HG03354 (cell line): Measurements from ENCODE around the gene ZNF189.

ENCODE experiments used
- ATAC-seq: cut with Tn5 transposase; IDR thresholded peaks from one replicate; pipeline ENCODE4 v1.9.1; 2021; ENCODE audit warnings: mild to moderate bottlenecking; ENCODE audit not compliant: unreplicated experiment, poor library complexity, severe bottlenecking

Gene ZNF189

GRCh38 chr9:101398068-101398929 is at the start of gene ZNF189, which contains the start of gene MRPL50:
TSS of gene ZNF189 (plus strand) at chr9:101398851. CDS start at chr9:101399157, 306 bp downstream.
TSS of gene MRPL50 (minus strand) at chr9:101398618. CDS start at chr9:101398592, 26 bp downstream.
- peak; percentile 98 for ATAC-seq

GRCh38 chr9:101350285-101350684 is 48.4 kb upstream of the ZNF189 start:
- no peak for ATAC-seq

GRCh38 chr9:101352892-101353463 is 45.7 kb upstream of the ZNF189 start:
- no peak for ATAC-seq

GRCh38 chr9:101353683-101354082 is 45.0 kb upstream of the ZNF189 start:
- ATAC-seq = no peak

- no peak for ATAC-seq
Measured at GRCh38 chr9:101354143-101354764, 44.4 kb upstream of the ZNF189 start.

- no peak for ATAC-seq
Measured at GRCh38 chr9:101354765-101355708, 43.6 kb upstream of the ZNF189 start.

GRCh38 chr9:101356619-101357018 is 42.0 kb upstream of the ZNF189 start:
- no peak for ATAC-seq

- ATAC-seq = no peak
Measured at GRCh38 chr9:101359679-101360078, 39.0 kb upstream of the ZNF189 start.

- no peak for ATAC-seq
Measured at GRCh38 chr9:101360647-101361046, 38.0 kb upstream of the ZNF189 start.

GRCh38 chr9:101362450-101362849 is 36.2 kb upstream of the ZNF189 start:
- no peak for ATAC-seq

GRCh38 chr9:101365181-101365580 is 33.5 kb upstream of the ZNF189 start:
- no peak for ATAC-seq

GRCh38 chr9:101366038-101366756 is 32.5 kb upstream of the ZNF189 start:
- ATAC-seq = no peak

- no peak for ATAC-seq
Measured at GRCh38 chr9:101367323-101367722, 31.3 kb upstream of the ZNF189 start.

- no peak for ATAC-seq
Measured at GRCh38 chr9:101369286-101369685, 29.4 kb upstream of the ZNF189 start.

GRCh38 chr9:101369884-101370531 is 28.6 kb upstream of the ZNF189 start:
- ATAC-seq = no peak

- ATAC-seq = no peak
Measured at GRCh38 chr9:101371813-101372212, 26.8 kb upstream of the ZNF189 start.

- no peak for ATAC-seq
Measured at GRCh38 chr9:101372327-101373118, 26.1 kb upstream of the ZNF189 start.

- no peak for ATAC-seq
Measured at GRCh38 chr9:101375546-101375945, 23.1 kb upstream of the ZNF189 start.
